HG02759 (cell line): ENCODE measurements around the gene AGPAT1.
A peak's percentile ranks its signal among the peaks of the same experiment; 100 is the strongest.
"Not testable (repeated sequence)": the region's sequence is repeated elsewhere in the genome, so short reads cannot be mapped to it uniquely, and the experiment has no call there.

Experiments used
- ATAC-seq: cut with Tn5 transposase; IDR thresholded peaks from one replicate; pipeline ENCODE4 v1.9.1; 2021; ENCODE audit warnings: mild to moderate bottlenecking, moderate library complexity; ENCODE audit not compliant: unreplicated experiment

The AGPAT1 gene

DNA sequence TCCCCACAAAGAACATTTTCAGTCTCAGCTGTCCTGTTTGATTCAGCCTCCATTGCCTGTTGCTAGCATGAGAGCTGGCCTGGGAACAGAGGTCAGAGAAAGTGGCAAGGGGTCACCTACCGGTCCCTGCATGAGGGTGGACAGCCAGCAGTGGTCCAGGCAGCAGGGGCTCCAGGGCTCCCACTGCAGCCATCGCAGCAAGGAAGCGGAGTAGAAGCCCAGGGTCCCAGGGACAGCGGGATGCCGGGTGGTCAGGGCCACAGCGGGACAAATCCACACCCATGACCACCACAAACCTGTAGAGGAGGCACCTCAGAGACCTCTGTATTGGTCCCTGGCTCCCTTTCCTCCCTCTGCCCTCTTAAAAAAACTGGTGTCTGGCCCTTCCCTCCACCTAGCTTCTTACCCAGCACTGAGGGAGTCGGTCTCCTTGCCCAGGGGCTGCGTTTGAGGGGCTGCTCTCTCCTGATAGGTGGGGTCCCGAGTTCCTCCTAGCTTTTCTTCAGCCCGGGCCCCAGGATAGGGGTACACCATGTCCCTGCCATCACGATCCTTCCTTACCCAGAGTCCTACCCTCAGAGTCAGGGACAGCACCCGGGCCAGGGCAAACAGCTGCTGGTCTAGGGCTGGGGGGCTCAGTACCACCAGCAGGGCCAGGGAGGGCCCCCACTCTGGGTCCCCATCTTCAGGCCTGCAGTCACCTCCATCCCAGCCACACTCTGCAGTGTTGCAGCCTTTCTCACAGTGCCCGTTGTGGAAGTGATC is 25.0 kb upstream of the AGPAT1 start:
- ATAC-seq, result no peak

DNA sequence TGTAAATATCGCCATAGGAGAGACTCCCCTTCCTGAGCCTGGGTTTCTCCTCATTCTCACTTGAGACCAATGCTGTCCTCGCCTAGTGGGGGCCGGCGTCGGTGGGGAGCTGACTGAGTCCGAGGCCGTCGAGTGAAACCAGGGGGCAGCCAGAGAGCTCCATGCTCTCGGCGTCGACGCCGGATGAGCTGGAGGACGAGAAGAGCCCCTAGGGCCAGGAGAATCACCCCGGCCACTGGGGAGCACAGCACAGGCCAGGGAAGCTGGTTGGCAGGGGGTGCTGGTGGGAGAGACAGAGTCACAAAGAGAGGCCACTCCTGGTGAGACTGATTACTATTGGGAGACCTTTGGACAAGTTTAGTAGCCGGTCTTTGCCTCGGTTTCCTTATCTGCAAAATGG is 23.0 kb upstream of the AGPAT1 start:
- no peak for ATAC-seq

DNA sequence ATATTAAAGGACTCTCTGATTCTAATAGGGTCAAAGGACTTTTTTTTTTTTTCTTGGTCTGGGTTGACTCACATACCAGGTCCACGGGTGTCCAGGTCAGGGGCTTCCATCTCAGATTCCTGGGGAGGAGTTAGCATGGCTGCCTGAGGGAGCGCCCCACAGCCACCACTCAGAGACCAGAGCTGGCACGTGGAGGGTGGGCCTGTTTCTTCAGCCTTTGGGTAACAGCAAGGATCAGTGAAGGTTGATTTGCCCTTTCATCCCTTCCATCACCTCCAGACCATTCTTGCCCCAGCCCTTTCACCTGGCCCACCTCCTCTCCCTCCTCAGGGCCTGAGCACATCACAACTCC is 22.4 kb upstream of the AGPAT1 start:
- ATAC-seq, result no peak

DNA sequence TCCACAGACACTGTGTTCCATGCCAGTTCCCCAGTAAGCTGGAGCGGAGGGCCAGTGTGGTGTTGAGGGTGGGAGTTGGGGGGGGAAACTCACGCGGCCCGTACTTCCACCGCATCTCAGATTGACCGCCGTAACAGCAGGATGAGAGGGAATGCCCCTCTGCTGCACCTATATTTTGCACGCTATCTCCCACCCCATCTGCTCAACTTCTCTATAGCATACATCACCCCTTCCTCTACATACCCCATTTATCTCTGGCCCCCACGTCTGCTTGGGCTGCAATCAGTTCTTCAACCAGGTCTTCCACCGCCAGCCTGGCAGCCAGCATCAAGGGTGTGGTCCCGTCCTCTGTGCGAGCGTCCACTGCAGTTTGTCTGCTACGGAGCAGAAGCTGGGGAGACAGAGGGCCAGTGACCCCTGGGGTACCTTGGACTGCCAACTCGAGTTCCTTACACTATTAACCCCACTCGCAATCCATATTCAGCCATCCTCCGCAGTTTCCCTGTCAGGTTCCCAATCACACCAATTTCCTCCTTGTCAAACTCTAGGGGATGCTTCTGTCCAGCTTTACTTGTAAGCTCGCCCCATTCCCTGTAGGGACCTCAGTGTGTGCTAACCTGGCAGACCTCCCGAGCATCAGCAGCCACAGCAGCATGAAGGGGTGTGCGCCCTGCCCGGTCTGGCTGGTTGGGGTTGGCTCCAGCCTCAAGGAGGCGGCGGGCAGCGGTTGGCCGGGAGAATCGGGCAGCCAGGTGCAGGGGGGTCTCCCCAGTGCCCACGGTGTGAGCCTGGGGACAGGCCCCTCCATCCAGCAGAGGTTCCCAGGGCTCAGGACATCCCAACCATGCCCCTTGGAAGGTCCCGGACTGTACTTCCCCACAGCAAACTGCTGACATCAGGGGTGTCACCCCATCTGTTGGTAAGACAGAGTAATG is 21.1 kb upstream of the AGPAT1 start:
- no peak for ATAC-seq

DNA sequence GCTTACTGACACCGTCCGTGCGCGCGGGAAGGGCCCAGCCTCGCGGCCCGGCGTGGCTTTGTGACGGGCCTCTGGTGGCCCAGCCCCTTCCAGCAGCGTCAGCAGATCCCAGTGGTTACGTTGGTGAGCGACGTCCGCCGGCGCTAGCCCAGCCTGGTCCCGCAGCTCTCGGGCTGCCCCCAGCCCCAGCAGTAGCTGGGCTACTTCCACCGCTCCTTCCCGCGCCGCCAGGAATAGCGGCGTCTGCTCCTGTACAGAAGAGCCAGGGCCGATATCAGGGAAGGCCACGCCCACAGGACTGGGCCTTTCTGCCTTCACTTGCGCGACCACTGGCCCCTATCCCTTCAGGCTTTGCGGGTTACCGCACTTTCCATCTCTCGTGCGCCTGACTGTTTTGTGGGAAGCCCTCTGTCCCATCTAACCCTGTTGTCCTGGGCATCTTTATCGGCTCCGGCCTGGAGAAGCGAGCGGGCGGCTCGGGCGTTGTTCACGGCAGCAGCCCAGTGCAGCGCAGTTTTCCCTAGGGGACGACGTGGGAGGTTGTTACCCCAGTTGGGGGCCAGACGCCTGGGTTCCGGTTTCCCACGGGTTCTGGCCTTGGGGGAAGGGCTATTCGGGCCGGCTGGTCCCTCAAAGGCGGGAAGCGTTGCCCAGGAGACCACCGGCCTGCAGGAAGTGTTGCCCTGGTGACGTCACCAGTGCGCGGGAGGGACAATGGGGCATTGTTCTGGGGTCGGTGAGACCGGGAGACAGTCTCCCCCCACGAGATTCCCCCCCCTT is 20.2 kb upstream of the AGPAT1 start:
- ATAC-seq, result peak; percentile 81

DNA sequence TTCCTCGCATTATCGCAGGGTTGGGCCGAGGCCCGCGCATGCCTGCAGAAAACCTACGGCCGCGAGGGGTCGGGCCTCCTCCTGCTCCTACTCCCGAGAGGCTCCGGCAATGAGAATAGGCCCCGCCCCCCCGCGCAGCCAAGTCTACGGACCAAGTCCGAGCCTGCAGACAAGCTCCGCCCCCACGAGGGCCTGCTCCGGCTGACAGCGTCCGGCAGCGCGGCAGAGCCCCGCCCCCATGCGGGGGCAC is 19.7 kb upstream of the AGPAT1 start:
- ATAC-seq, result peak; percentile 71

DNA sequence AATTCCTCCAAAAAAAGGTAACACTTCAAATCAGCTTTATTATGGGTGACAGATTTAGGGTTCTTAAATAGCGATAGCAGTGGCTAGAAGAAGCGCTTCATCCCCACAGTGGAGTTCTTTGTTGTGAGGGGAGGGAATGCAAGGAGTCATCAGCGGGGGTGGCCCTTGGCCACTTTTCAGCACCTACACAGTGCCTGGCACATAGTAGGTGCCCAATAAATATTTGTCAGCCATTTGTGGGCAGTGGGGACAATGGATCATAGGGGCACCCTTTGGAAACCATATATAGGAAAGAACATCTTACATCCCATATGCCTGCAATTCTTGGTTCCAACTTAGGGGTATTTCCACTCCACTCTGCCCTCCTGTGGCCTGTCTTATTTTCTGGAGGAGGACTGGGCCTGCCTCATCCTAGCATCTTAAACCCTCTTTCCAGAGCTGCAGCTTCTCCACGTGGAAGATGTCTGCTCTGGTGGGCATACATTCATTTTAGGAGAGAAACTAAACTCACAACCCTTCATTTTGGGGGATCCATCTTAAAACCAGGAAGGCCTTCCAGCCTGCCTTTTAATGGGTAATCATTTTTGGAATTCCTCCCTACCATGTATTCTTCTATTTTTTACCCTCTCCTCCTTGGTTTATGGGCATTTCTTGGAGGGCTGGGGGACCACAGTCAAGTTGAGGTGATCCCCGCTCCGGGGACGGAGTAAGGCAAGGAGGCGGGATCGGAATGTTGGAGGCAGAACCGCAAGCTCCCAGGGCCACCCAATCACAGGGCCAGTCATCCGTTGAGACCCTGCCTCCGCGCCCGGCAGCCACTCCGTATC is 19.2 kb upstream of the AGPAT1 start:
- ATAC-seq, result no peak

DNA sequence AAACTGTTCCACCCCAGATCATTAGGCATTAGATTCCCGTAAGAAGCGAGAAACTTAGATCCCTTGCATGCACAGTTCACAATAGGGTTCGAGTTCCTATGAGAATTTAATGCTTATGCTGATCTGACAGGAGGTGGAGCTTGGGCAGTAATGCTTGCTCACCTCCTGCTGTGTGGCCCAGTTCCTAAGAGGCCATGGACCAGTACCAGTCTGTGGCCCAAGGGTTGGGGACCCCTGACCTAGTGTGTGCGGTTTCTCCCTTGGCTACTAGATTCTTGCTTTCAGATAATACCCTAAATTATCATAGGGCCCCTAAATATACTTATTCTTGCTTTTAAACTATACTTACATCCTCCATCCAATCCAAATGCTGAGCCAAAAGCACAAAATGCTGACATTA is 18.5 kb upstream of the AGPAT1 start:
- ATAC-seq, result no peak

DNA sequence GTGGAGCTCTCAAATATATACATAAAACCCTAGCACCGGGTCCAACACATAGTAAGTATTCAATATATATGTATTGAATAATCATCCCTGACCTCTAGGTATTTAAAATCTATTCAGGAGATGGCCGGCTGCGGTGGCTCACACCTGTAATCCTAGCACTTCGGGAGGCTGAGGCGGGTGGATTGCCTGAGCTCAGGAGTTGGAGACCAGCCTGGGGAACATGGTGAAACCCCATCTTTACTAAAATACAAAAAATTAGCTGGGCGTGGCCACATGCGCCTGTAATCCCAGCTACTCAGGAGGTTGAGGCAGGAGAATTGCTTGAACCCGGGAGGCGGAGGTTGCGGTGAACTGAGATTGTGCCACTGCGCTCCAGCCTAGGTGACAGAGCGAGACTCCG is 17.2 kb upstream of the AGPAT1 start:
- not testable (repeated sequence) for ATAC-seq

DNA sequence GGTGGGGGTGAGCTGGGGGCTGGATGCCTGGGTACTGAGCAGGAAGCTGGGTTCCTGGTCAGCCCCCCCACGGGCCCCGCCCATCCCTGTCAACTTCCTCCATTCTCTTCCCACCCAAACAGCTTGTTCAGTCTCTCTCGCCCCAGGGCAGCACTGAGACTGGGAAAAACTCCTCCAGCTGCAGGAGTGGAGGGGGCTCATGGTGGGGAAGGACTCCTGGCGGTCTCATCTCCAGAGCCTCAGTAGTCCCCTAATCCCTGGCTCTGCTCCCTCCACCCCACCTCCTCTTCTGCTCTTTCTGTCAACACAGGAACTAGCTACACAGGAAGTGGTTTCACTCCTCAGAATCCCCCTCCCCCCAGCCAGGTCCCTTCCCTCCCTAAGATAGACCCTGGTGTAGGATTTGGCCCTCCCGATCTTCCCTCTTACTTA is 16.7 kb upstream of the AGPAT1 start, which contains the start of gene GPSM3:
GPSM3 (minus strand) TSS at position 36 of the 432 bp plus-strand sequence. CDS start 130 bp downstream, outside the sequence.
- no peak for ATAC-seq

DNA sequence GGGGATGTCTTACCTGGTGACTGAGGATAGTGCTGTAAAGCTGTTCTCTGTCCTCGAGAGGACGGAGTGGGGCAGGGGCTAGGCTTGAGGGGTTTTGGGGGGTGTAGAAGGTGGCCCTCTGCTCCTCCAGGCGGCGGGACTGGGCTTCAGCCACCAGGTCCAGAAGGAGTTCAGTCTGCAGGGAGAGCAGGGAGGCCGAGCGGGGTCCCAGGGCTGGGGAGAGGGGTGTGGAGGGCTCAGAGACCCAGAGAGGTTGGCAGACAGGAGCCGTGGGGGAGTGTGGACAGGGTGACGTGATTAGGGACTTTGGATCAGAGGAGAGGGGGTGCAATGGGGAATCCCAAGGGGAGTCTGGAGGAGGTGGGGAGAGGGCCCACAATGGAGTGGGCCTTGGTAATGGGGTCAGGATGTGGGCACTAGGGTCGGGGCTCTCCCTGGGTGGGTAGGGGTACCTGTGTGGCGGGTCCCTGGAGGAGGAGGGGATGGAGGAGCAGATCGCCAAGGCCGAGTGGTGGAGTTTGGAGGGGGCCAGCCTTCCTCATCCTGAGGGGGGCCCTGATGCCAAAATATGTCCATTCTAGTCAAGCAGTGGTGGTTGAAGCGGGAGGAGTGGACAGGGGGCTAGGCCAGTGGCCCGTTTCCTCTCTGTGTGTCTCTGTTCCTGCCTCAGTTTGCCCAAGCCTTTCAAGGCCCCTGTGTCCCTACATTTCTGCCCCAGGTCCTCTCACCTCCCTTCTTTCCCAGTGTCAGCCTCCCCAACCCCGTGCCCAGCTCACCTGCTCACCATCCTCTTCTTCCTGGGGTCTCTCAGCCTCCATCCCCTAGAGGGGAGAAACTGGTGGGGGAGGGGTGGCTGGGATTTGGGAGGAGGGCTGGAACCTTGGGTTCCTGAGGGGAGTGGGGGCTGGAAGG is 16.1 kb upstream of the AGPAT1 start:
- no peak for ATAC-seq

DNA sequence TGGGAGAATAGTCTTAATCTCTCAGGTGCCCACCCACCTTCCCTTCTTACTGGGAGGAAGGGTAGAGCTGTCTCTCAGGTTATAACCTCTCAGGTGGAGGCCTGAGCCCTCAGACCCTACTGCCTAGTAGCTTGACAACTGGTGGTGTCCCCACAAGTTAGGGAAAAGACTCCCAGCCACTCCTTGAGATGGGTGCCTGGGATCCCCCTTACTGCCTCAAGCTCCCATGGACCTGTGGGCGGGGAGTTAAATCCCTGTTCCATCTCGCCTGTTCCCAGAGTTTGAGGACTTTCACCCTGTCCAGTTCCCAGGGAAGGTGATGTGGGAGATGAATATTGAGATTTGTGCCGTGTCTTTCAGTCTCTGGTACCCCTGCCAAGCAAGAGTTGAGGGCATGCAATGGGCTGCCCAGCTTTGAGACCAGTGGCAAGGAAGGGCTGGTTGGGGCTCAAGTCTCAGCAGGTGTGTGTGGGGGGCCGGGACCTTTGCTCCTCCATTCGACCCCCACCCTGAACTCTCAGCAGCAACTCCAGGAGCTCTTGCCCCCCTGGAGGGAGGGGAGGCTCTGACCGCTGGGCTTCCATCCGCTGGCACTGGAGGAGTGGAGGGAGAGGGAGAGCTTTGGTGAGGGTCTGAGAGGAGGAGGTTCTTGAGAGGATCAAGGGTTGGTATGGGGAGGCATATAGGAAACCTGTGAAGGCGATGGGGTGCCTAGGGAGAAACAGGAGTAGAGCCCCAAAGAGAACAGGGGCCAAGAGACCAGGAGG is 15.2 kb upstream of the AGPAT1 start:
- ATAC-seq, result no peak

DNA sequence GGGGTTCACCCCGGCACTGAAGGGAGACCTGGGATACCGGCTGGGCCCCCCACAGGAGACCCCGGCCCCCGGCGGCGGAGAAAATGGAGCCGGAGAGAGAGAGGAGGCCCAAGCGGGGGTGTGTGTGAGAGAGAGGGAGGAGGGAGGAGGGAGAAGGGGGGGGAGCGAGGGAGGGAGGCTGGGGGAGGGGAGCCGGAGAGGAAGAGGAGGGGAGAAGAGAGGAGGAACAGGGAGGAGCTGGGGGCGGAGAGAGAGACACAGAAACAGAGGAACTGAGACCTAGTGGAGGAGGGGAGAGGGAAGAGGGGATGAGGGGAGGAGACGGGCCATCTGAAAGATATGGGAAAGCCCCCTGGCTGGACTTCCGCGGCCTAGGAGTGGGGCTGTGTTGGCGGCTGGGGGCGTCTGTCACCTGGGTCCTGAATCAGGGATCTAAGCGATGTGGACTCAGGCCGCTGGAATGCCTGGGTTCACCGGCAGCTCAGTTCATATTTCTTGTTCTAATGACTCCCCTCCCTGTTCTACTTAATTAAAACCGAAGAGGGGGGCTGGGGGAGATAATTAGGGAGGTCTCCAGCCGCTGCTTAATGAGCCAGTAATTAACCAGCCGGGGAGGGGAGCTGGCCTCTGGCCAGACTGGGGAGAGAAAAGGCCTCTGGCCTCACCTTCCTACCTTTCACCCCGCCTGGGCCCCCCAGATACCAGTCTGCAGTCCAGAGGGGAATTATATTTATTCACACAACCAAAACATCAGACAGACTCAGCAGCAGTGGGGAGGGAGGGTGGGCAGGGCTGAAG is 14.4 kb upstream of the AGPAT1 start, which contains the start of gene PBX2:
PBX2 (minus strand) TSS at position 149 of the 798 bp plus-strand sequence. CDS start 287 bp downstream, outside the sequence.
- ATAC-seq, result peak; percentile 68

DNA sequence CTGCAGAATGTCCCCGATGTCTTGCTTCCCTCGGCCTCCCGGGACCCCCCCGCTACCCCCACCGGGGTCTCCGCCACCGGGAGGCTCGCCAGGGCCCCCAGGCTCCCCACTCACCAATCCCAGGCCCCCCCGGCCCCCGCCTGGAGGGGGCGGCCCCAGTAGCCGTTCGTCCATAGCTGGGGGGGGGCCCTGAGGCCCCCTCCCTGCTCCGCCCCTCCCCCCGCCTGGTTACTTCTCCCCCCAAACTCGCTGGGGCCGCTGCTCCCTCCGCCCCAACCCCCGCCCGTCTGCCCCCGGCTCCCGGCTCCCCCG is 13.8 kb upstream of the AGPAT1 start:
- ATAC-seq, result no peak

DNA sequence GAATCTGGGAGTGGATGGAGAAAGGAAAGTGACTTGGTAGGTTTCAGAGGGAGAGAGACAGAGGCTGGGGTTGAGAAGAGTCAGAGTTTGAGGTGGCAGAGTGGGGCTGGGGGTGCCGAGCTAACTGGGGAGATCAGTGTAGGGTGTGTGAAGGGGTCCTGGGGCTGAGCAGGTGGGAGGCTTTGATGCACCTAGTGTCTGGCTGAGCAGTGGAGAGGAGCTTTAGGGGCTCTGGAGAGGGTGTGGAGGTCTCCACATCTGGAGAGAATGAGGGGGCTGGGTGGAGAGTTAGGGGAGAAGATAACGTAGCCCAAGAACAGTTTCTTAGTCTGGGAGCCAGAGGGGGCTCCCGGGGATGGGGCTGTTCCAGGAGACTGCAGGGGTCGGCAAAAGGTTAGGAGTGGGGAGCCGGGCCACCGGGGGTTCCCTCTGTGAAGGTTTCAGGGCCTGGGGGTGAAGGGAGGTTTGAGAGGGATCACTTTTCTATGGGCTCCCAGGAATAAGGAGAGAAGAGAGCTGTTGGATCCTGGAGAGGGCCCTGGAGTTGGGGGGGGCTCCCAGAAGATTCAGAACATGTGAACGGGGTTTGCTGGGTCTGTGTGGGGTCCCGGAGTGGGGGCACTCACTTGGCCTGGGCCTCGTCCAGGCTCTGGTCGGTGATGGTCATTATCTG is 13.3 kb upstream of the AGPAT1 start:
- no peak for ATAC-seq

DNA sequence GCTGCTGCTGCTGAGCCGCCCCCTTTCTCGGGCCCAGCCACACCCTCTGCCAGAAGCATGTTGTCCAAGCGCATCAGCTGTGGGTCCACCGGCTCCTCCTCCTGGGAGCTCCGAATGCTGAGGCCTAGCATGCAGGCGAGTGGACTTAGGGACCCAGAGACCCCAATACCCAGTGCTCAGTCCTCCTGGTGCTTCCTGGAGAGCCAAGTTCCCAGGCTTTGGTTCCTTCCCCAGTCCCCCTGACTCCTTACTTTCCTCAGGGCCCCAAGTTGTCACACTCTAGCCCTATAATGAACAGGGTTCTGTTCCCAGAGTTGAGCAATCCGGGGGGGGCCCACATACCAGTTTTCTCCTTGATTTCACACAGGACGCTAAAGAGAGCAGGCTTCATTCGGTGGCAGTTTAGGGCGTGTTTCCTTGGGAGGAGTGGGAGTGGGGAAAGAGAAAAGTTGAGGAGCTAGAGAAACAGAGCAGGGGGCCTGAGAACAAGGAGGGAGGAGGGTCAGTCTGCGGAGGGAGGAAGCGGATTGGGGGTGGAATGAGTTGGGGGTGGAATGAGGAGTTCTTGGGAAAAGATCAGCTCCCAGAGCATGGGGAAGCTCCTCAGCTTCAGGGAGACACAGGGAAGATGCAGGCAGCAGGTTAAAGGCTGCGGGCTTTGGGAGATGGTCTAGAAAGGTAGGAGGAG is 12.6 kb upstream of the AGPAT1 start:
- no peak for ATAC-seq
